Tibial artery (tissue), 4 donors: Measurements from ENCODE around the gene SMARCE1.

Experiments used
- DNase-seq, 2 donors: peaks; one replicate each; pipeline ENCODE4 v3.0.0-alpha.2; 2019
- H3K27ac ChIP-seq, 2 donors: fragments of 200-600 bp; sonication (generic) in 1 of 2; 1 replicate in 1 of 2; 2 replicates in 1 of 2; pipeline ENCODE4 v1.5.1; 2018 to 2019; ENCODE audit warnings: mild to moderate bottlenecking in 1 of 2
- H3K27me3 ChIP-seq, 2 donors: fragments of 200-600 bp; sonication (generic) in 1 of 2; one replicate each; pipeline versions ENCODE4 v1.5.1 to v1.6.0; 2016 to 2019
- H3K36me3 ChIP-seq, 3 donors: fragments of 200-600 bp; sonication (generic) in 2 of 3; one replicate each; pipeline ENCODE4 v1.5.1; 2016 to 2019; ENCODE audit warnings: mild to moderate bottlenecking in 2 of 3
- H3K4me1 ChIP-seq, 4 donors: fragments of 200-600 bp; sonication (generic) in 2 of 4; 1 replicate in 3 of 4; 2 replicates in 1 of 4; pipeline ENCODE4 v1.5.1; 2016 to 2019
- H3K4me3 ChIP-seq, 2 donors: fragments of 200-600 bp; sonication (generic) in 1 of 2; 1 replicate in 1 of 2; 2 replicates in 1 of 2; pipeline ENCODE4 v1.5.1; 2018 to 2019; ENCODE audit warnings: mild to moderate bottlenecking in 2 of 2
- H3K9me3 ChIP-seq, 3 donors: fragments of 200-600 bp; sonication (generic) in 1 of 3; one replicate each; pipeline ENCODE4 v1.5.1; 2016 to 2019
- intact Hi-C: fragments of 100-400 bp; cut with DNase I; formaldehyde crosslinking; loops from one replicate; pipeline ENCODE4 v1.15.0; 2023; ENCODE audit warnings: low total_unique reads
- TF ChIP-seq, protein P1 (sequence below), 2 experiments: fragments of 200-600 bp in 1 of 2; fragments of 450-650 bp in 1 of 2; IDR thresholded peaks; one replicate each; pipeline ENCODE4 v1.5.1; 2017 to 2019; ENCODE audit warnings: antibody characterized with exemption in 2 of 2, mild to moderate bottlenecking in 1 of 2, moderate library complexity in 1 of 2

SMARCE1 gene

DNA sequence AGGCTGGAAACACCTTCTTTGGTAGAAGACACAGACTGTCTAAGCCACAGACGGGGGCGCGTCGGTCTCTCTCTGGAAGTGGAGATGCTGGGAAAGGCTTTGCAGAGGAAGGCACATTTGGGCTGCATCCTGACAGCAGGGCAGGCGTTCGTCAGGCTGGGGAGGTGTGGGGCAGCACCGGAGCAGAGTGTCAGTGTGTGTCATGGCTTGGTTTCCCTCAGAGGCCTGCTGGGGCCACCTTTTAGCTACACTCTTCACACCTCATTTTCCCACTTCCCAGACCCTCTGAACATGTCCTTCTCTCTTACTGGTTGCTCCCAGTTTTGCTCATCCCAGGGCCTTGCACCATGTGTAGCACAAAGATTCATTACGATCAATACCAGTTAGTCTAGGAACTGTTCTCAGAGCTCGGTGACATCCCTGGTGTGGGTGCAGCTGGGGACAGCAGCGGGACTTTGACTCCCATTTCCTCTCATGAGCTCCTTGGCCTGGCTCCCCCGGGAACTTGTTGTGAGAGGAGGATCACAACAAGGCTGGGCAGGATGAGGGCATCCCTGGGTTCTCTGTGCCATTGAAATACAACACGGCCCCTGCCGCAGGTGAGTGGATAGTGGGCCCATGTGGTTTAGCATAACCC is 33.1 kb downstream of the SMARCE1 start:
- H3K36me3 ChIP-seq = no peaks in the 10 kb centered on the region
- H3K27ac ChIP-seq = no peak overlapping the region
- DNase-seq = no peak
- intact Hi-C loops = loop anchor here (10.0 kb wide), 1 partner anchor 180 kb away; the partner anchor contains the start of gene KRT28
- H3K4me1 ChIP-seq = peaks cover 0 to under 1% (median under 1%) of the 10 kb centered on the region in 4 donors
- H3K27me3 ChIP-seq = peaks cover 0 to 52% of the 10 kb centered on the region in 2 donors
- TF ChIP-seq, protein P1, sequence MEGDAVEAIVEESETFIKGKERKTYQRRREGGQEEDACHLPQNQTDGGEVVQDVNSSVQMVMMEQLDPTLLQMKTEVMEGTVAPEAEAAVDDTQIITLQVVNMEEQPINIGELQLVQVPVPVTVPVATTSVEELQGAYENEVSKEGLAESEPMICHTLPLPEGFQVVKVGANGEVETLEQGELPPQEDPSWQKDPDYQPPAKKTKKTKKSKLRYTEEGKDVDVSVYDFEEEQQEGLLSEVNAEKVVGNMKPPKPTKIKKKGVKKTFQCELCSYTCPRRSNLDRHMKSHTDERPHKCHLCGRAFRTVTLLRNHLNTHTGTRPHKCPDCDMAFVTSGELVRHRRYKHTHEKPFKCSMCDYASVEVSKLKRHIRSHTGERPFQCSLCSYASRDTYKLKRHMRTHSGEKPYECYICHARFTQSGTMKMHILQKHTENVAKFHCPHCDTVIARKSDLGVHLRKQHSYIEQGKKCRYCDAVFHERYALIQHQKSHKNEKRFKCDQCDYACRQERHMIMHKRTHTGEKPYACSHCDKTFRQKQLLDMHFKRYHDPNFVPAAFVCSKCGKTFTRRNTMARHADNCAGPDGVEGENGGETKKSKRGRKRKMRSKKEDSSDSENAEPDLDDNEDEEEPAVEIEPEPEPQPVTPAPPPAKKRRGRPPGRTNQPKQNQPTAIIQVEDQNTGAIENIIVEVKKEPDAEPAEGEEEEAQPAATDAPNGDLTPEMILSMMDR (IDR thresholded peaks at IDR 0.05) = no peak
- H3K9me3 ChIP-seq = no peaks in the 10 kb centered on the region
- H3K4me3 ChIP-seq = no peak overlapping the region

GRCh38 chr17:40613467-40614154 is 34.0 kb downstream of the SMARCE1 start:
- intact Hi-C loops = loop anchor here (10.0 kb wide), 1 partner anchor 181 kb away; the partner anchor contains the start of gene KRT28
- TF ChIP-seq, protein P1 (IDR thresholded peaks at IDR 0.05) = no peak
- no peaks in the 10 kb centered on the region for H3K36me3 ChIP-seq
- peaks cover 0 to 44% of the 10 kb centered on the region in 2 donors for H3K27me3 ChIP-seq
- DNase-seq = no peak
- H3K9me3 ChIP-seq = no peaks in the 10 kb centered on the region
- H3K4me1 ChIP-seq = no peaks in the 10 kb centered on the region
- H3K4me3 ChIP-seq = no peak overlapping the region
- no peak overlapping the region for H3K27ac ChIP-seq

DNA sequence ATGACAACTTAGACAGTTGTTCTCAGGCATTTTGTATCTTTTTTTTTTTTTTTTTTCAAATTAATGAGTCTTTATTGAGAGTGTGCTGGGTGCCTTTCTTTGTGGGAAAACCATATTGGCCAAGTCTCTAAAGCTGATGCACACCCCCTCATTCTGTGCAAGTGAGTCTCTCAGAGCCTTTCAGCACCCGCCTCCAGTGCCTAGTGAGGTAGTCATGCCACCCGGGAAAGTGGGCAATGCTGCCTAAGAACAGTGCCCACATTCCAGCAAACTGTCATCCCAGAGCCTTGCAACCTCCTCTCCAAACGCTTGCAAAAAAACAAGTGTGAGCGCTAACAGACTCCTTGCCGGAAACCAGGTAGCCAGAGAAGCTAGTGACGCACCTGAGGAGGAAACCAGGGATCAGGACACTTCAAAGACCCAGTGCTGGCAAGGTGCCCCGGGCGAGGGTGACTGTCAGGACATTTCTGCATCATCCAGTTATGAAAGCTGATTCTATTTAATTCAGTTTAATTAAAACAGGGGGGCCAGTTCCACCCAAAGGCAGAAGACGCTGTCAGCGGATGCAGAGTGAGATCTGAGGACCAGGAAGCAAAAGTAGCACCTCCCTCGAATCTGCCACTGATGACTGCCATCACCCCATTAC is 34.9 kb downstream of the SMARCE1 start:
- H3K4me3 ChIP-seq = no peak overlapping the region
- DNase-seq = no peak
- no peaks in the 10 kb centered on the region for H3K36me3 ChIP-seq
- no peak overlapping the region for H3K27ac ChIP-seq
- no peaks in the 10 kb centered on the region for H3K4me1 ChIP-seq
- intact Hi-C loops = loop anchor here (10.0 kb wide), 1 partner anchor 182 kb away; the partner anchor contains the start of gene KRT28
- TF ChIP-seq, protein P1 (IDR thresholded peaks at IDR 0.05) = no peak
- H3K9me3 ChIP-seq = no peaks in the 10 kb centered on the region
- peaks cover 0 to 43% of the 10 kb centered on the region in 2 donors for H3K27me3 ChIP-seq

- H3K36me3 ChIP-seq = no peaks in the 10 kb centered on the region
- peaks cover 0 to 36% of the 10 kb centered on the region in 2 donors for H3K27me3 ChIP-seq
- DNase-seq = no peak
- no peaks in the 10 kb centered on the region for H3K4me1 ChIP-seq
- no peak overlapping the region for H3K4me3 ChIP-seq
- TF ChIP-seq, protein P1 (IDR thresholded peaks at IDR 0.05) = no peak
- intact Hi-C loops = loop anchor here (10.0 kb wide), 1 partner anchor 183 kb away; the partner anchor contains the start of gene KRT28
- no peaks in the 10 kb centered on the region for H3K9me3 ChIP-seq
- H3K27ac ChIP-seq = no peak overlapping the region
These were observed 35.7 kb downstream of the SMARCE1 start for GRCh38 chr17:40611840-40612474.

- Histone ChIP-seq H3K4me1 (no peaks in the 10 kb centered on the region), H3K4me3 (no peak overlapping the region), H3K36me3 (no peaks in the 10 kb centered on the region), H3K27me3 (peaks cover 0 to 21% of the 10 kb centered on the region in 2 donors), H3K9me3 (no peaks in the 10 kb centered on the region), H3K27ac (no peak overlapping the region)
- intact Hi-C loops = loop anchor here (10.0 kb wide), 1 partner anchor 184 kb away; the partner anchor contains the start of gene KRT28
- TF ChIP-seq, protein P1 (IDR thresholded peaks at IDR 0.05) = no peak
- no peak for DNase-seq
These were observed 37.3 kb downstream of the SMARCE1 start for GRCh38 chr17:40610359-40610758.
